NCI-H2196 treated with DMSO at 0.1 percent for 48 hours (cell line): ENCODE measurements around the gene SEC61B.
"Not testable (repeated sequence)": the region's sequence is repeated elsewhere in the genome, so short reads cannot be mapped to it uniquely, and the experiment has no call there.

Source experiments
- DNase-seq: peaks from one replicate; lab custom pipeline; 2025; ENCODE audit not compliant: unreplicated experiment; lab: John Stamatoyannopoulos, UW

SEC61B gene

DNA sequence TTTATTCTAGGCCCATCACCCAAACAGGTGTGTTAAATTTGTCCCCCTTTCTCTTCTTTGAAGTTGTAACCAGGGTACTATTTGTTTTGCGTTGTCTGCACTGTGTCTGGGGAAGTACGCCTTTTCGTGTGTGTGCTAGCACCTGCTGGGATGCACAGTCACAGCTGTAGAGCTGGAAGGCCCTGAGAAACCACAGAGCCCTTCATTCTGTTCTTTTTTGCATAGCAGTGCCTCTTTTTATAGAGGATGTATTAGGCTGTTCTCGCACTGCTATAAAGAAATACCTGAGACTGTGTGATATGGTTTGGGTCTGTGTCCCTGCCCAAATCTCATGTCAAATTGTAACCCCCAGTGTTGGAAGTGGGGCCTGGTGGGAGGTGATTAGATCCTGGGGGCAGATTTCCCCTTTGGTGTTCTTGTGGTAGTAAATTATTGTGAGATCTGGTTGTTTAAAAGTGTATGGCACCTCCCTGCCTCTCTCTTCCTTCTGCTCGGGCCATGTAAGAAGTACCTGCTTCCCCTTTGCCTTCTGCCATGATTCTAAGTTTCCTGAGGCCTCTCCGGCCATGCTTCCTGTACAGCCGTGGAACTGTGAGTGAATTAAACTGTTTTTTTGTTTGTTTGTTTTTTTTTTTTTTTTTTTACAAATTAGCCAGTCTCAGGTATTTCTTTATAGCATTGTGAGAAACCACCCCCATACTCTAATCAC lies 14.0 kb downstream of the SEC61B start:
- no peak for DNase-seq

GRCh38 chr9:99237356-99237755 lies 15.3 kb downstream of the SEC61B start:
- no peak for DNase-seq

GRCh38 chr9:99237849-99238248 lies 15.8 kb downstream of the SEC61B start:
- not testable (repeated sequence) for DNase-seq

- DNase-seq = no peak
Measured at GRCh38 chr9:99238331-99238730, 16.2 kb downstream of the SEC61B start.

- no peak for DNase-seq
Measured at GRCh38 chr9:99239341-99240060, 17.4 kb downstream of the SEC61B start.

DNA sequence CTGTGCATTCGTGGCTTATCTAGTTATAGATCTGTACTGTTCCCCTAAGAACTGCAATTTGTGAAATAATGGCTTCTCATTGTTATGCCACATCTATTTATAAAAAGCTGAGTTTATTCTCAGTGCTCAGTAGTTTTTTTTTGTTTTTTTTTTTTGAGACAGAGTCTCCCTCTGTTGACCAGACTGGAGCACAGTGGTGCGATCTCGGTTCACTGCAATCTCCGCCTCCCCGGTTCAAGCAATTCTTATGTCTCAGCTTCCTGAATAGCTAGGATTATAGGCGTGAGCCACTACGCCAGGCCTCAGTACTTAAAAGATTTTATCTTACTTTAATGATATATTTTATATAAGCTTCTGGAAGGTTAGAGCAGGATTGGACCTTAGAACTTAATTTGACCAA lies 19.0 kb downstream of the SEC61B start:
- no peak for DNase-seq

DNA sequence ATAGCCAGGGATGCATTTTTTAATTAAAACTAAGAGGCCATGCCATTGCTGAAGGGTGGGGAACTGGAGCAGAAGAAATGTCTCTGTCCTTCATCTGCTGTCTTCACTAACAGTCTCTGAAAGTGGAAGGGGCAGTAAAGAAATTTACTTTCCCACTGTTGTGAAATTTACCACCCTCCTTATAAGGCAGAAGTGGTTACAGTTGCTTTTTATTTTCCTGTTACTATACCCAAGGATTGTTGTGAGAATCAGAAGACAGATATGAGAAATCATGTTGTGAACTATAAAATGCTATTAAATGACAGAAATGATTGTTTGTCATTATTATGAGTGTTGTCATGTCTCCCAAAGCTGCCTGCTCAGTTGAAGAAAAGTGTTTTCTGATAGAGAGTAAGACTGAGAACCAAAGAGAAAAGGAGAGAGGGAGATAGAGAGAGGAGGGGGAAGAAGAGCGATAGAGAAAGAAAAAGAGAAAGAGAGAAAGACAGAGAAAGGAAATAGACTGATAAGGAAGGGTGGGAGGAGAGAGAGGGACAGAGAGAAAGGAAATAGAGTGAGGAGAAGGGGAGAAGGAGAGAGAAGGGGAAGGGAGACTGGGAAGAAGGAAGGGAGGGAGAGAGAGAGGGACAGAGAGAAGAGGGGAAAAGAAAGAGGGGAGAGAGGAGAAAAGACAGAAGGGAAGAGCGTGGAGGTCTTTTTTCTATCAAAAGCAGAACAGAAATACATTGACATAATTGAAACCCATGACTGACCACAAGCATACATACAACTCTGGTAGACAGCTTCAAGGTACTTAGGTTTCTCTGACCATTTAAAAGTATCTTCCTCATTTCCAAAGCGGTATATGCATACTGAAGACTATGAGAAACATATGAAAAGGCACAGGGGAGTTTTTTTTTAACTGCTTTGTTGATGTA lies 22.5 kb downstream of the SEC61B start:
- DNase-seq = no peak

DNA sequence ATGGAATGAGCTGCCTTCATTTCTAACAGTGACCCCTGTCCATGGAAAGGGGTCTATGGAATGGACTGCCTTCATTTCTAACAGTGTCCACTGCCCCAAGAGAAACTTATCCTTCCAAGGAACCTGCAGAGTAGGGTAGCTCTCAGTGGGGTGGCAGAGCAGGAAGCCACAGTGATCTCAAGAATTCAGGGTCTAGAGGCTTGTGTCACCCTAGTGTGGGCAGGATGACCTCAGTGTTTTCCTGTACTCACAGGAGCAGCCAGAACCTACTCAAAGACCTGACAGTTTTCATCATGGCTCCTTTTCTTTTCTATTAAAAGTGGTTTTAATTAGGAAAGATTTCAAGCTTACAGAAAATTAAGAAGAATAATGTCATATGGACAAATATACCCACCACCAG lies 27.5 kb downstream of the SEC61B start:
- DNase-seq = no peak

DNA sequence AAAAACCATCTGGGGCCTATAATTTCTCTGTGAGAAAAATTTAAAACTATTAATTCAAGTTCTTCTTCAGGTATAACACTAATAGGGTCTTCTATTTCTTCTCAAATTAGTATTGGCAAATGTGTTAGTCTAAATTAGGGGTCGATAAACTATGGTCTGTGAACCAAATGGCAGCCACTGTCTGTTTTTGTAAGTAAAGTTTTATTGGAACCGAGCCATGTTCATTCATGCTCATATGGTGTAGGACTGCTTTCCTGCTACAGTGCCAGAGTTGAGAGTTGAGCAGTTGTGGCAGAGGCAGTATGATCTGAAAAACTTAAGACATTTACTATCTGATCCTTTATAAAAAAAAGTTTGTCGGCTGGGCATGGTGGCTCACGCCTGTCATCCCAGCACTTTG lies 29.1 kb downstream of the SEC61B start:
- no peak for DNase-seq

- DNase-seq = no peak
Measured at GRCh38 chr9:99253134-99253533, 31.1 kb downstream of the SEC61B start.

- DNase-seq = no peak
Measured at GRCh38 chr9:99253772-99254431, 31.8 kb downstream of the SEC61B start.

GRCh38 chr9:99255651-99256050 lies 33.6 kb downstream of the SEC61B start:
- DNase-seq = no peak

GRCh38 chr9:99257723-99258389 lies 35.8 kb downstream of the SEC61B start:
- DNase-seq = no peak

DNA sequence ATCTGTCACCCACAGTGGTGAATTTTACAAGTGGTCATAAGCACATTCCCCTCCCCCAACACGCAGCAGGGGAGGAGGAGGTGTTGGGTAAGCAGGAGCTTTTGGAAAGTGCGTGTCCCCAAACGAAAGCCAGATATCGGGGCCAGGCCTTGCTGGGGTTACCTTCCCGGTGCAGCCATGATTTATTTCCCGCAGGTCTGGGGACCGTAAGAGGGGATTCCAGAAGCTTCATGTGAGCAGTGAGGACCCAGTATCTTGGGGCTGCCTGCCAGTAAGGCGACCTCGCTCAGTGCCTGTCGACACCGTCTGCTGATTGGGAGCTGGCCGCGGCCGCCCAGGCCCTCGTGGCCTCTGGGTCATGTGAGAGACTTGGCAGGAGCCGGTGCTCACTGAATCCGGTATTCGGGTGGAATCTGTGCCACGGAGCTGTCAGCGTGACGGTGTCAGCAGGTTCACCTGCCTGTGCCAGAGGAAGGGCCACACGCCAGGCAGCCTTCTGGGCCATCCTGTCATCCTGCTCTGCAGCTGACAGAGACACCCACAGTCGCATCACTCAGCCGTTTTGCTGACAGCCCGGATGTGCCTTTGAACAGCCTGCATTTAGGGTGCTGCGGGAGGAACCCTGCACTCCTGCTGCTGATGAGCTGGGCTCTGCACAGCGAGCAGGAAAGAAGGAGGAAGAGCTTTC lies 37.3 kb downstream of the SEC61B start:
- DNase-seq = peak; percentile 73

DNA sequence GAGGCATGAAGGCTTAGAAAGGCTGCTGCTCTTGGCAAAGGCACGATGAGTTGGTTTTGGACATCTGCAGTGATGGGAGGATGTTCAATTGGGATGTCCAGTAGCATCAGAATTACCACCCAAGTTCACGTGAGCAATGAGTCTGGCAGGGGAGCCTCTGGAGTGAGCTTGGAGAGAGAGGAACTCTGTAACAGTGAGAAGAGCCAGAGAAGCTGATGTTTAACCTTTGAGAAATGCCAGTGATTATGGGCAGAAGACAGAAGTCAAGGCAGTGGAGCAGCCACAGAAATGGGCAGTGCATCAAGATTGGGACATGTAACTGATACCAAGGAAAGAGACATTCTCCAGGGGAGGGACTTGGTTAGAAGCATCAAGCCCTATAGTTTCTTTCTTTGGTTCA lies 39.8 kb downstream of the SEC61B start:
- DNase-seq = no peak

GRCh38 chr9:99262949-99263418 lies 40.9 kb downstream of the SEC61B start:
- no peak for DNase-seq

GRCh38 chr9:99264070-99264680 lies 42.1 kb downstream of the SEC61B start:
- DNase-seq = no peak

DNA sequence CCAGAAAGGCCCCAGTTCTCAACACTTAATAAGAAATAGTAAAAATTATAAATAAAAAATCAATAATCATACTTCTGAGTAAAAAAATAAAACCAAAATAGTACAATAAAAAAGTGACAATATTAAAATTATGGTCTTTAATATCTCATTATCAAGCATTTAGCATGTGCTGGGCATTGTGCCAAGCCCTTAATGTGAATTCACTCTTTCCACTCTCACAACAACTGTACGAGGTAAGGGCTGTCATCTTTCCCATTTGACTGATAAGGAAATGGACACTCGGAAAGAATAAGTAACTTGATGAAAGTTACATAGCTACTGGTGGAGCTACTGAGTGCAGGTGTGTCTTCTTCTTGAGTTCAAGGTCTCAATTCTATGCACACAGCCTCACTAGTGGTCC lies 43.6 kb downstream of the SEC61B start:
- no peak for DNase-seq

DNA sequence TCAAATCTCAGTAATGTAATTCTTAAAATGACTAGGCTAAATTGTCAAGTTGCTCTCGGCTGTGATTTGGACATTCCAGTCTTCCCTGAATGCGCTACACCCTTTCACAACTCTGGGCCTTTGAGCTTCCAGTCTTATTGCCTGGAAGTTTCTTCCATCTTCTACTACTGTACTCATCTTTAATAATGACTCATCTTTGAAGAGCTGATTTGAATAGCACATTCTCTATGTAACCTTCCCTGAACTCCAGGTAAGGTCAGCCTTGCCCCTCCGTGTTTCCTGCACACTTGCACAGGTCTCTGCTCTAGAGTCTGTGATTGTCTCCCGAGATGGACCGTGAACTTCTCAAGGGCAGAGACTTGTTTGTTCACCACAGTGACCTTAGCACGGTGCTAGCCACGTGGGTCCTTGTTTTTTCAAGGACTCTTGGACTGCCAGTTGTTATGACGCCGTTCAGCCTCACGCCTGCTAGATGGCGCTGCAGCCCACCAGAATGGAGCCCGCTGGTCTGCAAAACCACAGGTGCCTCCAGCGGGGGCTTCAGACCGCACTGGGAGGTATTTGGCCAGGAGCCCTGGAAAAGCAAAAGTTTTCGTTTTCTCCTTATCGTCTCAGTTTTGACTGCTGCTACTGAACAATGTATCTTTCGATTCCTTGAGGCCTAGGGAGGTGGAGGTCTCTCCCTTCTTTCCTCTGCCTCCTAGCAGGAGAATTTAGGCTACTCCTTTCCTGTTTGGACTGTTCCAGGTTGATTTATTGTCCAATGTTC lies 44.4 kb downstream of the SEC61B start:
- no peak for DNase-seq
